SJCRH30 (cell line): ENCODE measurements around the gene DCDC1. TPM values are rescaled to one million over a fixed set of nuclear protein-coding genes. Genes with fewer than 3 reads are reported as not detected.
"Not testable (repeated sequence)": the region's sequence is repeated elsewhere in the genome, so short reads cannot be mapped to it uniquely, and the experiment has no call there.

Source experiments
- DNase-seq, 2 experiments: peaks; one replicate each; pipeline ENCODE4 v3.0.0-alpha.2; 2015 to 2020
- H3K27ac ChIP-seq: fragments of 250-450 bp; sonication (Bioruptor Pico); 2 replicates; pipeline ENCODE4 v1.5.1; 2020; ENCODE audit warnings: mild to moderate bottlenecking, moderate library complexity
- H3K27me3 ChIP-seq: fragments of 250-450 bp; sonication (Bioruptor Pico); 2 replicates; pipeline ENCODE4 v1.5.1; 2020; ENCODE audit warnings: mild to moderate bottlenecking, moderate library complexity
- H3K36me3 ChIP-seq: fragments of 250-450 bp; sonication (Bioruptor Pico); 2 replicates; pipeline ENCODE4 v1.5.1; 2020; ENCODE audit warnings: mild to moderate bottlenecking, moderate library complexity
- H3K4me1 ChIP-seq: fragments of 250-450 bp; sonication (Bioruptor Pico); 2 replicates; pipeline ENCODE4 v1.5.1; 2020; ENCODE audit warnings: mild to moderate bottlenecking, moderate library complexity
- H3K4me3 ChIP-seq: fragments of 250-450 bp; sonication (Bioruptor Pico); 2 replicates; pipeline ENCODE4 v1.5.1; 2020; ENCODE audit warnings: mild to moderate bottlenecking, moderate library complexity
- H3K9me3 ChIP-seq: fragments of 250-450 bp; sonication (Bioruptor Pico); replicated peaks from 2 replicates; pipeline ENCODE4 v1.5.1; 2020; ENCODE audit warnings: mild to moderate bottlenecking, moderate library complexity
- total RNA-seq: library from RNA; depleted of rRNA; stranded (reverse); fragments of >200 nt; shearing (Covaris generic); gene quantifications from 2 replicates; pipeline ENCODE4 v1.2.3, GENCODE V29; 2014

The DCDC1 gene
- total RNA-seq, 1 experiment from 2014 or later = 0.12 TPM

GRCh38 chr11:30984827-30985226, 384.7 kb downstream of the DCDC1 start:
- Histone ChIP-seq H3K4me3 (no peak overlapping the region), H3K27ac (no peak overlapping the region), H3K36me3 (no peaks in the 10 kb centered on the region), H3K9me3 (no peaks in the 10 kb centered on the region), H3K4me1 (no peaks in the 10 kb centered on the region), H3K27me3 (no peaks in the 10 kb centered on the region)
- no peak for DNase-seq

- no peak overlapping the region for H3K4me3 ChIP-seq
- DNase-seq = peak in 1 of 2 experiments; percentile 5
- H3K4me1 ChIP-seq = no peaks in the 10 kb centered on the region
- H3K27me3 ChIP-seq = no peaks in the 10 kb centered on the region
- H3K36me3 ChIP-seq = no peaks in the 10 kb centered on the region
- H3K27ac ChIP-seq = no peak overlapping the region
- no peaks in the 10 kb centered on the region for H3K9me3 ChIP-seq
Observed at GRCh38 chr11:30984442-30984816, 385.1 kb downstream of the DCDC1 start.

DNA sequence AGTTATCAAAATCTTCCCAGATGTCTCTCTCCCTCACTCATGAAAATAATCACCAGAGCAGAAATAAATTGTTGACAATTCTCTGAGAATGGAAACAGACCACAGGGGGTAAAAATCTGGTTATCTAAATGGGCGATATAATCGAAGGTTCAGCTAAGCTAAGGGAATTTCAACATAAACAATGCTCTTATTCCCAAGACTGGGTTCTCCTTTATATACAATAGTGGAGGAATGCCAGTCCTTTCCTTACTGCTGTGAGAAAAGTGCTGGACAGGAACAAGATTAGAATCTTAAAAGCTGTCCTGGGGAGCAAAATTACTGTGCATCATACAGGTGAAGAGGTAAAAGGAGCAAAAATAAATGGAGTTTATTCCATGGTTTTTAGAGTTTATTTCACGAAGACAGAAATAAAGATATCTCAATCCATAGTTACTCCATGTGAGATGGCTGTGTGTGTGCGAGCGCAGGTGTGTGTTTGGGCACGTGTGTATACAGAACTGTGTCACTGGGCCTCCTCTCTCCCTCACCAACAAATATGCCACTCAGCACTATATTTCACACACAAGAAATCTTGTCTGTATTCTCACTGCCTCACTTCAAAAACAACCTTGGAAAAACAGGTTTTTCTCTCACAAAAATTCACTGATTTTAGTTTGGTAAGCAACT, 385.6 kb downstream of the DCDC1 start:
- DNase-seq = no peak
- Histone ChIP-seq H3K9me3 (no peaks in the 10 kb centered on the region), H3K4me3 (no peak overlapping the region), H3K36me3 (no peaks in the 10 kb centered on the region), H3K27me3 (no peaks in the 10 kb centered on the region), H3K4me1 (no peaks in the 10 kb centered on the region), H3K27ac (no peak overlapping the region)

- H3K4me3 ChIP-seq = no peak overlapping the region
- no peaks in the 10 kb centered on the region for H3K9me3 ChIP-seq
- DNase-seq = no peak
- H3K27ac ChIP-seq = no peak overlapping the region
- H3K27me3 ChIP-seq = no peaks in the 10 kb centered on the region
- H3K36me3 ChIP-seq = no peaks in the 10 kb centered on the region
- H3K4me1 ChIP-seq = no peaks in the 10 kb centered on the region
Observed at GRCh38 chr11:30983143-30983542, 386.4 kb downstream of the DCDC1 start.

- Histone ChIP-seq H3K4me1 (no peaks in the 10 kb centered on the region), H3K36me3 (no peaks in the 10 kb centered on the region), H3K27me3 (no peaks in the 10 kb centered on the region), H3K4me3 (no peak overlapping the region), H3K9me3 (no peaks in the 10 kb centered on the region), H3K27ac (no peak overlapping the region)
- no peak for DNase-seq
Observed at GRCh38 chr11:30967579-30967978, 402.0 kb downstream of the DCDC1 start.

DNA sequence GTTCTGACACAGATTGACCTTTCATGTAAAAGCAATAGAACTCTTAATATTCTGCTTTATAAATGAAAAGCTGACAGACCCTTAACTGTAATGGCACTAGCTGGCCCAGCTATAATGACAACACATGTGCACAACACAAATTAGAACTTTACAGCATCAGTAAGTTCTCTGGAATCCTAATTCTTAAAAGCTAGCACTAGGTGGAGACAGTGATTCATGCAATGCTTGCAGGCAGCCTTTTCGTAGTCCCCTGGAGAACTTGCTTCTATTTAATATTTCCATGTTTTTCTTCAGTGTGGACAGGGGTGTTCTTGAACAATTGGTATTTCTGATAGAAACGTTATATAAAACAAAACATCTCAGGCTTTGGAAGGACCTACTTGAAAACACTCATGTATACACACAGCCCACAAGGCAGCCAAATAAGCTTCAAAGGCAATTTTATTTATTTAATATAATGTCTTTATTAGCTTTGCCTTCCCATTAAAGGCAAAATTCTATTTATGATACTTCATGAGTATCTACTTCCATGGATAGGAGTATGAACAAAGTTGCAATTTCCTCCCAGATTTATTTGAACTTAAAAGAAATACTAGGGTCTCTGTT, 409.0 kb downstream of the DCDC1 start:
- DNase-seq = peak in 1 of 2 experiments; percentile 39
- H3K36me3 ChIP-seq = no peaks in the 10 kb centered on the region
- H3K4me3 ChIP-seq = no peak overlapping the region
- no peak overlapping the region for H3K27ac ChIP-seq
- no peaks in the 10 kb centered on the region for H3K27me3 ChIP-seq
- no peaks in the 10 kb centered on the region for H3K4me1 ChIP-seq
- H3K9me3 ChIP-seq = no peaks in the 10 kb centered on the region

- no peaks in the 10 kb centered on the region for H3K9me3 ChIP-seq
- no peak overlapping the region for H3K4me3 ChIP-seq
- no peak for DNase-seq
- no peaks in the 10 kb centered on the region for H3K4me1 ChIP-seq
- H3K27me3 ChIP-seq = no peaks in the 10 kb centered on the region
- H3K27ac ChIP-seq = no peak overlapping the region
- H3K36me3 ChIP-seq = no peaks in the 10 kb centered on the region
Observed at GRCh38 chr11:30956751-30957150, 412.8 kb downstream of the DCDC1 start.

GRCh38 chr11:30949838-30950237, 419.7 kb downstream of the DCDC1 start:
- no peak for DNase-seq
- no peaks in the 10 kb centered on the region for H3K27me3 ChIP-seq
- no peaks in the 10 kb centered on the region for H3K9me3 ChIP-seq
- no peak overlapping the region for H3K4me3 ChIP-seq
- no peaks in the 10 kb centered on the region for H3K36me3 ChIP-seq
- H3K27ac ChIP-seq = no peak overlapping the region
- no peaks in the 10 kb centered on the region for H3K4me1 ChIP-seq

GRCh38 chr11:30947715-30948114, 421.8 kb downstream of the DCDC1 start:
- not testable (repeated sequence) for H3K27ac ChIP-seq, DNase-seq, H3K4me3 ChIP-seq, H3K4me1 ChIP-seq, H3K27me3 ChIP-seq, H3K36me3 ChIP-seq, H3K9me3 ChIP-seq

- no peaks in the 10 kb centered on the region for H3K27me3 ChIP-seq
Observed at GRCh38 chr11:30938810-30939209, 430.7 kb downstream of the DCDC1 start.

GRCh38 chr11:30938171-30938570, 431.4 kb downstream of the DCDC1 start:
- no peak overlapping the region for H3K27ac ChIP-seq
- no peaks in the 10 kb centered on the region for H3K27me3 ChIP-seq
- no peaks in the 10 kb centered on the region for H3K36me3 ChIP-seq
- no peaks in the 10 kb centered on the region; the same call in 1 of the 2 replicates for H3K9me3 ChIP-seq
- DNase-seq = no peak
- no peak overlapping the region for H3K4me3 ChIP-seq
- H3K4me1 ChIP-seq = no peaks in the 10 kb centered on the region

More at GRCh38 chr11:30938810-30939209, 430.7 kb downstream of the DCDC1 start:
- Histone ChIP-seq H3K4me1 (no peaks in the 10 kb centered on the region), H3K36me3 (no peaks in the 10 kb centered on the region), H3K4me3 (no peak overlapping the region), H3K27ac (no peak overlapping the region; the same call in 1 of the 2 replicates), H3K9me3 (no peaks in the 10 kb centered on the region; the same call in 1 of the 2 replicates)
- peak; percentile 9 to 26 for DNase-seq

- Histone ChIP-seq H3K27ac (no peak overlapping the region), H3K36me3 (no peaks in the 10 kb centered on the region), H3K9me3 (no peaks in the 10 kb centered on the region; the same call in 1 of the 2 replicates), H3K27me3 (no peaks in the 10 kb centered on the region), H3K4me1 (no peaks in the 10 kb centered on the region), H3K4me3 (no peak overlapping the region)
- no peak for DNase-seq
Observed at GRCh38 chr11:30936491-30936890, 433.0 kb downstream of the DCDC1 start.

- Histone ChIP-seq H3K4me1 (no peaks in the 10 kb centered on the region), H3K27me3 (no peaks in the 10 kb centered on the region), H3K36me3 (no peaks in the 10 kb centered on the region), H3K4me3 (no peak overlapping the region), H3K27ac (no peak overlapping the region), H3K9me3 (no peaks in the 10 kb centered on the region; the same call in 1 of the 2 replicates)
- DNase-seq = no peak
Observed at GRCh38 chr11:30935861-30936260, 433.7 kb downstream of the DCDC1 start.

- H3K27me3 ChIP-seq = no peaks in the 10 kb centered on the region
Observed at GRCh38 chr11:30926130-30926529, 443.4 kb downstream of the DCDC1 start.

GRCh38 chr11:30921811-30922210, 447.7 kb downstream of the DCDC1 start:
- Histone ChIP-seq H3K4me1 (no peaks in the 10 kb centered on the region), H3K27ac (no peak overlapping the region), H3K9me3 (no peaks in the 10 kb centered on the region), H3K27me3 (no peaks in the 10 kb centered on the region), H3K4me3 (no peak overlapping the region), H3K36me3 (no peaks in the 10 kb centered on the region)
- no peak for DNase-seq

More at GRCh38 chr11:30926130-30926529, 443.4 kb downstream of the DCDC1 start:
- no peaks in the 10 kb centered on the region for H3K9me3 ChIP-seq
- no peak overlapping the region for H3K4me3 ChIP-seq
- DNase-seq = no peak
- no peaks in the 10 kb centered on the region for H3K36me3 ChIP-seq
- H3K27ac ChIP-seq = no peak overlapping the region
- no peaks in the 10 kb centered on the region for H3K4me1 ChIP-seq
